Ishikawa (cell line): ENCODE measurements around the gene UBAC2.

ENCODE experiments used
- CREB1 ChIP-seq: IDR thresholded peaks from 2 replicates; pipeline ENCODE4 v1.6.1; 2012; ENCODE audit warnings: low read depth
- EP300 ChIP-seq: IDR thresholded peaks from 2 replicates; pipeline ENCODE4 v1.6.1; 2012; ENCODE audit warnings: borderline replicate concordance
- FOXM1 ChIP-seq: IDR thresholded peaks from 2 replicates; pipeline ENCODE4 v1.6.1; 2012; ENCODE audit warnings: low read depth, borderline replicate concordance
- NFIC ChIP-seq: IDR thresholded peaks from 2 replicates; pipeline ENCODE4 v1.6.1; 2012
- TAF1 ChIP-seq: IDR thresholded peaks from 2 replicates; pipeline ENCODE4 v1.6.1; 2012; ENCODE audit warnings: low read depth, mild to moderate bottlenecking
- TEAD4 ChIP-seq: IDR thresholded peaks from 2 replicates; pipeline ENCODE4 v1.6.1; 2012
- YY1 ChIP-seq: IDR thresholded peaks from 2 replicates; pipeline ENCODE4 v1.6.1; 2012; ENCODE audit warnings: low read depth
- TF ChIP-seq, protein P1 (sequence below): IDR thresholded peaks from 2 replicates; pipeline ENCODE4 v1.6.1; 2012
- TF ChIP-seq, protein P2 (sequence below): IDR thresholded peaks from 2 replicates; pipeline ENCODE4 v1.6.1; 2012; ENCODE audit warnings: low read depth, mild to moderate bottlenecking

DNA sequence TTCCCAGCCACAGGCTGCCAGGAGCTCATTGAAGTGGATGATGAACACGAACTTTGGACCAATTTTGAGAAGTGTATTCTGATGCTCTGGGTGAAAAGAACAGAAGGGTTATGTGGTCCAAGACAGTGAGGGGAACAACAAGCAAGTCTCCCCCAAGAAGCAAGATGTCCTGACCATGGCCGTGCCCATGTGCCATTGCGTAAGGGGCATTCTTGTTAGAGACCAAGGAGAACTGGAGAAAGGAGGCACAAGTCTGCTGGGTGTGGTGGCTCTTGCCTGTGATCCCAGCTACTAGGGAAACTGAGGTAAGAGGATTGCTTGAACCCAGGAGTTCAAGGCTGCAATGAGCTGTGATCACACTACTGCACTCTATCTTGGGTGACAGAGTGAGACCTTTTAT, 27.0 kb upstream of the UBAC2 start:
- TF ChIP-seq NFIC (no peak), TEAD4 (no peak), CREB1 (no peak), FOXM1 (no peak), TAF1 (no peak), EP300 (no peak), YY1 (no peak)
- TF ChIP-seq, protein P1, sequence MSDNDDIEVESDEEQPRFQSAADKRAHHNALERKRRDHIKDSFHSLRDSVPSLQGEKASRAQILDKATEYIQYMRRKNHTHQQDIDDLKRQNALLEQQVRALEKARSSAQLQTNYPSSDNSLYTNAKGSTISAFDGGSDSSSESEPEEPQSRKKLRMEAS = no peak
- TF ChIP-seq, protein P2, sequence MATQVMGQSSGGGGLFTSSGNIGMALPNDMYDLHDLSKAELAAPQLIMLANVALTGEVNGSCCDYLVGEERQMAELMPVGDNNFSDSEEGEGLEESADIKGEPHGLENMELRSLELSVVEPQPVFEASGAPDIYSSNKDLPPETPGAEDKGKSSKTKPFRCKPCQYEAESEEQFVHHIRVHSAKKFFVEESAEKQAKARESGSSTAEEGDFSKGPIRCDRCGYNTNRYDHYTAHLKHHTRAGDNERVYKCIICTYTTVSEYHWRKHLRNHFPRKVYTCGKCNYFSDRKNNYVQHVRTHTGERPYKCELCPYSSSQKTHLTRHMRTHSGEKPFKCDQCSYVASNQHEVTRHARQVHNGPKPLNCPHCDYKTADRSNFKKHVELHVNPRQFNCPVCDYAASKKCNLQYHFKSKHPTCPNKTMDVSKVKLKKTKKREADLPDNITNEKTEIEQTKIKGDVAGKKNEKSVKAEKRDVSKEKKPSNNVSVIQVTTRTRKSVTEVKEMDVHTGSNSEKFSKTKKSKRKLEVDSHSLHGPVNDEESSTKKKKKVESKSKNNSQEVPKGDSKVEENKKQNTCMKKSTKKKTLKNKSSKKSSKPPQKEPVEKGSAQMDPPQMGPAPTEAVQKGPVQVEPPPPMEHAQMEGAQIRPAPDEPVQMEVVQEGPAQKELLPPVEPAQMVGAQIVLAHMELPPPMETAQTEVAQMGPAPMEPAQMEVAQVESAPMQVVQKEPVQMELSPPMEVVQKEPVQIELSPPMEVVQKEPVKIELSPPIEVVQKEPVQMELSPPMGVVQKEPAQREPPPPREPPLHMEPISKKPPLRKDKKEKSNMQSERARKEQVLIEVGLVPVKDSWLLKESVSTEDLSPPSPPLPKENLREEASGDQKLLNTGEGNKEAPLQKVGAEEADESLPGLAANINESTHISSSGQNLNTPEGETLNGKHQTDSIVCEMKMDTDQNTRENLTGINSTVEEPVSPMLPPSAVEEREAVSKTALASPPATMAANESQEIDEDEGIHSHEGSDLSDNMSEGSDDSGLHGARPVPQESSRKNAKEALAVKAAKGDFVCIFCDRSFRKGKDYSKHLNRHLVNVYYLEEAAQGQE = no peak
